ENCODE results near the gene DDX39A. TPM values are rescaled to one million over a fixed set of nuclear protein-coding genes. Genes with fewer than 3 reads are reported as not detected.
"Not testable (repeated sequence)": the region's sequence is repeated elsewhere in the genome, so short reads cannot be mapped to it uniquely, and the experiment has no call there.

Gene DDX39A
- total RNA-seq, 1 donor from 2014 or later: 81.8 TPM

GRCh38 chr19:14401468-14402195, 17.5 kb downstream of the DDX39A start:
- peaks cover 17% of the 10 kb centered on the region for H3K4me1 ChIP-seq
- no peaks in the 10 kb centered on the region for H3K9me3 ChIP-seq
- H3K4me3 ChIP-seq: no peak overlapping the region
- intact Hi-C loops (cut with DNase I): no loop called here
- H3K27me3 ChIP-seq: no peaks in the 10 kb centered on the region
- H3K27ac ChIP-seq: peak overlapping the region; percentile 63
- DNase-seq (ENCODE audit: extremely low spot score in 2 of 2): no peak
- H3K36me3 ChIP-seq: peaks cover 0 to 9% of the 10 kb centered on the region in 2 donors
- no peak for TF ChIP-seq POLR2A (IDR thresholded peaks at IDR 0.05)
- TF ChIP-seq CTCF (IDR thresholded peaks at IDR 0.05): no peak
- TF ChIP-seq POLR2AphosphoS5 (IDR thresholded peaks at IDR 0.05; ENCODE audit: insufficient read depth in 1 of 2, low read depth in 1 of 2): no peak

DNA sequence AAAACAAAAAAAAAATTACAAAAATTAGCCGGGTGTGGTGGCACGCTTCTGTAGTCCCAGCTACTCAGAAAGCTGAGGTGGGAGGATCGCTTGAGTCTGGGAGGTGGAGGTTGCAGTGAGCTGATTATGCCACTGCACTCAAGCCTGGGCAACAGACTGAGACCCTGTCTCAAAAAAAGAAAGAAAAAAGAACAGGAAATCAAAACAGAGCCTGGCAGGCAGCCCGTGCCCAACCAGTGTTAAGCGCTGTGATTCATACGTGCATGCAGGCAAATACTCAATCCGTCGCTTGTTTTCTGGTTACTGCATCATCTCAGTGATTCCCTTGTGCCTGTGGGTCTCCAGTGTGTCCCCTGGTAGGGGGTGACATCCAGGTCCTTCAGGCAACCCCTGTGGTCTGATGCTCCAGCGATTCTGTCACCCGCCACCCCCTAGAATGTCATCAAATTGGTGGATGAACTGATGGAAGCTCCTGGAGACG, 18.1 kb downstream of the DDX39A start:
- no peak for TF ChIP-seq POLR2A (IDR thresholded peaks at IDR 0.05)
- no peak for TF ChIP-seq POLR2AphosphoS5 (IDR thresholded peaks at IDR 0.05; ENCODE audit: insufficient read depth in 1 of 2, low read depth in 1 of 2)
- TF ChIP-seq CTCF (IDR thresholded peaks at IDR 0.05): no peak
- Histone ChIP-seq H3K36me3 (peaks cover 0 to 7% of the 10 kb centered on the region in 2 donors), H3K27me3 (no peaks in the 10 kb centered on the region), H3K27ac (no peak overlapping the region), H3K9me3 (no peaks in the 10 kb centered on the region), H3K4me3 (no peak overlapping the region), H3K4me1 (peaks cover 11% of the 10 kb centered on the region)
- intact Hi-C loops (cut with DNase I): no loop called here
- DNase-seq (ENCODE audit: extremely low spot score in 2 of 2): no peak

- H3K4me1 ChIP-seq; DNase-seq (ENCODE audit: extremely low spot score in 2 of 2); H3K9me3 ChIP-seq; H3K4me3 ChIP-seq; H3K27me3 ChIP-seq; H3K27ac ChIP-seq: not testable (repeated sequence)
- intact Hi-C loops (cut with DNase I): loop anchor here (5.0 kb wide), 1 partner anchor 370 kb away; no protein-coding TSS in a partner anchor
- peaks cover 0 to 12% of the 10 kb centered on the region in 2 donors for H3K36me3 ChIP-seq
These were observed 22.0 kb downstream of the DDX39A start for GRCh38 chr19:14397168-14397567.

GRCh38 chr19:14396730-14397129, 22.4 kb downstream of the DDX39A start:
- intact Hi-C loops (cut with DNase I): loop anchor here (5.0 kb wide), 1 partner anchor 371 kb away; no protein-coding TSS in a partner anchor

GRCh38 chr19:14395710-14396336, 23.3 kb downstream of the DDX39A start:
- no peaks in the 10 kb centered on the region for H3K9me3 ChIP-seq
- H3K4me1 ChIP-seq: no peaks in the 10 kb centered on the region
- no peak overlapping the region for H3K27ac ChIP-seq
- no peak overlapping the region for H3K4me3 ChIP-seq
- no peaks in the 10 kb centered on the region for H3K27me3 ChIP-seq
- no peak for TF ChIP-seq CTCF (IDR thresholded peaks at IDR 0.05)
- peak in 1 of 2 donors; percentile 31 for TF ChIP-seq POLR2AphosphoS5 (IDR thresholded peaks at IDR 0.05; ENCODE audit: insufficient read depth in 1 of 2, low read depth in 1 of 2)
- TF ChIP-seq POLR2A (IDR thresholded peaks at IDR 0.05): no peak
- H3K36me3 ChIP-seq: peaks cover 0 to 12% of the 10 kb centered on the region in 2 donors
- no peak for DNase-seq (ENCODE audit: extremely low spot score in 2 of 2)
- intact Hi-C loops (cut with DNase I): loop anchor here (5.0 kb wide), 1 partner anchor 371 kb away; no protein-coding TSS in a partner anchor

More at GRCh38 chr19:14396730-14397129, 22.4 kb downstream of the DDX39A start:
- H3K4me3 ChIP-seq; H3K9me3 ChIP-seq; H3K27ac ChIP-seq; DNase-seq (ENCODE audit: extremely low spot score in 2 of 2); H3K4me1 ChIP-seq; H3K27me3 ChIP-seq: not testable (repeated sequence)
- H3K36me3 ChIP-seq: peaks cover 0 to 12% of the 10 kb centered on the region in 2 donors

DNA sequence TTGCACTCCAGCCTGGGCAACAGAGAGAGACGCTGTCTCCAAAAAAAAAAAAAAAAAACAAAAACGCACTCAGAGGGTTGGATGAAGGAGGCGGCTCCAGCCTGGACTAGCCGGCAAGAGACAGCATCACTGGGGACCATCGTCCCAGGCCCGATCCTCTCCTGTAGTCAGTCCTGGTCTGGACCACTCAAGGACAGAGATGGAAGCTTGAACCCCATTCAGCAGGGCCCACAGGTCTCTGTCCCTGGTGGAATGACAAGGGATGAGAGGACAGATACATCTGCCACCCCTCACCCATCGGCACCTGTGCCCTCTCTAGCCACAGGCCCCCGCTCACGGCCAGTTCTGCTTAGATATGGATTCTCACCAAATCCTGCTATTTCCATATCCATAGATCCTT, 23.9 kb downstream of the DDX39A start:
- Histone ChIP-seq H3K4me1 (no peaks in the 10 kb centered on the region), H3K9me3 (no peaks in the 10 kb centered on the region), H3K4me3 (no peak overlapping the region), H3K27ac (no peak overlapping the region), H3K27me3 (no peaks in the 10 kb centered on the region), H3K36me3 (peaks cover 0 to 14% of the 10 kb centered on the region in 2 donors)
- intact Hi-C loops (cut with DNase I): loop anchor here (5.0 kb wide), 1 partner anchor 372 kb away; no protein-coding TSS in a partner anchor
- no peak for DNase-seq (ENCODE audit: extremely low spot score in 2 of 2)
- TF ChIP-seq CTCF (IDR thresholded peaks at IDR 0.05) (no peak), POLR2A (IDR thresholded peaks at IDR 0.05) (no peak), POLR2AphosphoS5 (IDR thresholded peaks at IDR 0.05; ENCODE audit: insufficient read depth in 1 of 2, low read depth in 1 of 2) (no peak)

Data from vagina (tissue), 2 donors.